Loucy (cell line): ENCODE data around the gene RNF2.

Experiments
- H2AFZ ChIP-seq: fragments of 200-600 bp; sonication (generic); 2 replicates; pipeline ENCODE4 v1.6.0; 2016; ENCODE audit warnings: antibody characterized with exemption, mild to moderate bottlenecking, low read length, moderate library complexity
- H3F3A ChIP-seq: fragments of 200-600 bp; 2 replicates; pipeline ENCODE4 v1.6.0; 2016; ENCODE audit warnings: antibody characterized with exemption, low read depth, mild to moderate bottlenecking
- H3K27me3 ChIP-seq: fragments of 200-600 bp; sonication (generic); 2 replicates; pipeline ENCODE4 v1.6.1; 2014; ENCODE audit warnings: low read length, mild to moderate bottlenecking; ENCODE audit not compliant: insufficient read depth, poor library complexity, severe bottlenecking
- H3K36me3 ChIP-seq: fragments of 200-600 bp; sonication (generic); 2 replicates; pipeline ENCODE4 v1.6.1; 2016; ENCODE audit warnings: low read length; ENCODE audit not compliant: insufficient read depth
- H3K4me1 ChIP-seq: fragments of 200-600 bp; sonication (generic); 2 replicates; pipeline ENCODE4 v1.5.1; 2014; ENCODE audit warnings: low read length, mild to moderate bottlenecking; ENCODE audit not compliant: insufficient read depth, poor library complexity, severe bottlenecking
- H3K4me2 ChIP-seq: fragments of 200-600 bp; sonication (generic); 2 replicates; pipeline ENCODE4 v1.6.0; 2014; ENCODE audit warnings: antibody characterized with exemption, low read length, low read depth, mild to moderate bottlenecking; ENCODE audit not compliant: poor library complexity, severe bottlenecking
- H3K4me3 ChIP-seq: fragments of 200-600 bp; sonication (generic); 2 replicates; pipeline ENCODE4 v1.5.1; 2014; ENCODE audit warnings: low read length, mild to moderate bottlenecking, mixed read lengths; ENCODE audit not compliant: poor library complexity, severe bottlenecking
- H3K79me2 ChIP-seq: fragments of 200-600 bp; sonication (generic); 2 replicates; pipeline ENCODE4 v1.6.1; 2014; ENCODE audit warnings: low read length; ENCODE audit not compliant: insufficient read depth
- H3K9ac ChIP-seq: fragments of 200-600 bp; sonication (generic); 2 replicates; pipeline ENCODE4 v1.6.0; 2014; ENCODE audit warnings: mild to moderate bottlenecking, low read depth, low read length, moderate library complexity; ENCODE audit not compliant: poor library complexity, severe bottlenecking
- H3K9me2 ChIP-seq: fragments of 200-600 bp; sonication (generic); replicated peaks from 2 replicates; pipeline ENCODE4 v1.6.1; 2016; ENCODE audit warnings: low read depth, low read length, mixed read lengths
- H3K9me3 ChIP-seq: fragments of 200-600 bp; sonication (generic); 2 replicates; pipeline ENCODE4 v1.6.1; 2014; ENCODE audit warnings: mild to moderate bottlenecking, antibody characterized with exemption, low read length, low read depth; ENCODE audit not compliant: insufficient read depth
- H4K20me1 ChIP-seq: fragments of 200-600 bp; sonication (generic); 2 replicates; pipeline ENCODE4 v1.6.0; 2014; ENCODE audit warnings: antibody characterized with exemption, low read length, mild to moderate bottlenecking; ENCODE audit not compliant: insufficient read depth, poor library complexity, severe bottlenecking
- EZH2phosphoT487 ChIP-seq: fragments of 200-600 bp; IDR thresholded peaks from 2 replicates; pipeline ENCODE4 v1.6.1; 2018; ENCODE audit warnings: antibody characterized with exemption, mild to moderate bottlenecking, moderate library complexity, borderline replicate concordance
- TF ChIP-seq, protein P1 (sequence below): fragments of 200-600 bp; sonication (generic); conservative IDR thresholded peaks from 2 replicates; pipeline ENCODE4 v1.5.1; 2014; ENCODE audit warnings: mild to moderate bottlenecking, antibody characterized with exemption, low read length

The RNF2 gene

DNA sequence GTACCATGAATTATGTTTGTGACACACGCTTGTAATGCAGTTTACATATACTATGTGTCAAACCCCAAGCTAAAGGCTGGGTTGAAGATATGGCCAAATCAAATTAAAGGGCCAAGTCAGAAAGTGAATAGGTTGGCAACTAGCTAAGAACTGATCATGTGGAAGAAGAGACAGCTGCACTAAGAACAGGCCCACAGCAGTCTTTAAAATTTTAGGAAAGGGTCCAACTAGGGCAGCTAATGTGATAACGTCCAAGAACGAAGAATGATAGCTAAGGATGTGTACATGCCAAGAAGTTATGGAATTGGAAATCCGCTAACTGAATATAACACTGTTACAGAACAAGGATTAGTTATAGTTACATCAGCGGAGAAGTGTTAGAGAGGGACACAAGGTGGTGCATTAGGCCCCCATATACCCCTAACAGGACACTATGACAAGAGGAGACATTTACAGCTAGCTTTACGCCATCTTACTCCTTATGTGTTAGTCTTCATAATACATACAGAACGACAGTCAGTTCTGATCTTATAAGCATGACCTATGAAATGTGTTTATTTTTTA lies 6.5 kb upstream of the RNF2 start:
- Histone ChIP-seq H3K27me3 (no peaks in the 10 kb centered on the region), H3K9me3 (no peaks in the 10 kb centered on the region), H3K4me1 (peaks cover 22% of the 10 kb centered on the region), H3K36me3 (no peaks in the 10 kb centered on the region), H3K79me2 (no peaks in the 10 kb centered on the region), H4K20me1 (no peaks in the 10 kb centered on the region), H2AFZ (no peak overlapping the region), H3K4me3 (no peak overlapping the region), H3K9me2 (no peaks in the 10 kb centered on the region), H3K4me2 (no peak overlapping the region), H3F3A (peaks cover 9% of the 10 kb centered on the region; the same call in 1 of the 2 replicates), H3K9ac (no peak overlapping the region)
- no peak for TF ChIP-seq EZH2phosphoT487
- TF ChIP-seq, protein P1, sequence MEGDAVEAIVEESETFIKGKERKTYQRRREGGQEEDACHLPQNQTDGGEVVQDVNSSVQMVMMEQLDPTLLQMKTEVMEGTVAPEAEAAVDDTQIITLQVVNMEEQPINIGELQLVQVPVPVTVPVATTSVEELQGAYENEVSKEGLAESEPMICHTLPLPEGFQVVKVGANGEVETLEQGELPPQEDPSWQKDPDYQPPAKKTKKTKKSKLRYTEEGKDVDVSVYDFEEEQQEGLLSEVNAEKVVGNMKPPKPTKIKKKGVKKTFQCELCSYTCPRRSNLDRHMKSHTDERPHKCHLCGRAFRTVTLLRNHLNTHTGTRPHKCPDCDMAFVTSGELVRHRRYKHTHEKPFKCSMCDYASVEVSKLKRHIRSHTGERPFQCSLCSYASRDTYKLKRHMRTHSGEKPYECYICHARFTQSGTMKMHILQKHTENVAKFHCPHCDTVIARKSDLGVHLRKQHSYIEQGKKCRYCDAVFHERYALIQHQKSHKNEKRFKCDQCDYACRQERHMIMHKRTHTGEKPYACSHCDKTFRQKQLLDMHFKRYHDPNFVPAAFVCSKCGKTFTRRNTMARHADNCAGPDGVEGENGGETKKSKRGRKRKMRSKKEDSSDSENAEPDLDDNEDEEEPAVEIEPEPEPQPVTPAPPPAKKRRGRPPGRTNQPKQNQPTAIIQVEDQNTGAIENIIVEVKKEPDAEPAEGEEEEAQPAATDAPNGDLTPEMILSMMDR: no peak

- TF ChIP-seq, protein P1: no peak
- TF ChIP-seq EZH2phosphoT487: no peak
- Histone ChIP-seq H3K9ac (no peak overlapping the region), H3K79me2 (no peaks in the 10 kb centered on the region), H3F3A (peaks cover 19% of the 10 kb centered on the region), H3K4me3 (no peak overlapping the region), H3K4me2 (peak overlapping the region; percentile 46), H3K9me2 (no peaks in the 10 kb centered on the region), H3K9me3 (no peaks in the 10 kb centered on the region), H3K36me3 (no peaks in the 10 kb centered on the region), H4K20me1 (no peaks in the 10 kb centered on the region), H2AFZ (no peak overlapping the region), H3K27me3 (no peaks in the 10 kb centered on the region), H3K4me1 (peaks cover 26% of the 10 kb centered on the region)
Measured at GRCh38 chr1:185039726-185040407, 5.5 kb upstream of the RNF2 start.

GRCh38 chr1:185040408-185040735 lies 5.0 kb upstream of the RNF2 start:
- Histone ChIP-seq H3K9ac (no peak overlapping the region), H3K9me3 (no peaks in the 10 kb centered on the region), H3K27me3 (no peaks in the 10 kb centered on the region), H3K4me1 (peaks cover 24% of the 10 kb centered on the region), H2AFZ (no peak overlapping the region), H3K36me3 (no peaks in the 10 kb centered on the region), H3F3A (peaks cover 20% of the 10 kb centered on the region), H3K4me2 (peak overlapping the region; percentile 46), H3K79me2 (no peaks in the 10 kb centered on the region), H4K20me1 (no peaks in the 10 kb centered on the region), H3K9me2 (no peaks in the 10 kb centered on the region), H3K4me3 (no peak overlapping the region)
- TF ChIP-seq, protein P1: no peak
- TF ChIP-seq EZH2phosphoT487: no peak
